Activated CD8-positive, alpha-beta memory T cell treated with anti-CD3 and anti-CD28 coated beads for 24 hours (primary cell): ENCODE measurements around the gene CCDC187.

ENCODE experiments used
- DNase-seq: peaks from one replicate; pipeline ENCODE4 v3.0.0-alpha.2; 2020

CCDC187 gene

GRCh38 chr9:136222906-136223285 is 81.0 kb downstream of the CCDC187 start:
- no peak for DNase-seq

- DNase-seq = no peak
Observed at GRCh38 chr9:136222166-136222905, 81.6 kb downstream of the CCDC187 start.

GRCh38 chr9:136220017-136220729 is 83.7 kb downstream of the CCDC187 start:
- no peak for DNase-seq

GRCh38 chr9:136219276-136219675 is 84.6 kb downstream of the CCDC187 start:
- DNase-seq = no peak

GRCh38 chr9:136218673-136219072 is 85.2 kb downstream of the CCDC187 start:
- no peak for DNase-seq

GRCh38 chr9:136218271-136218670 is 85.6 kb downstream of the CCDC187 start:
- DNase-seq = no peak

- no peak for DNase-seq
Observed at GRCh38 chr9:136216541-136217244, 87.2 kb downstream of the CCDC187 start.

- DNase-seq = no peak
Observed at GRCh38 chr9:136213733-136214132, 90.2 kb downstream of the CCDC187 start.

- DNase-seq = no peak
Observed at GRCh38 chr9:136212345-136212950, 91.4 kb downstream of the CCDC187 start.

- DNase-seq = no peak
Observed at GRCh38 chr9:136211441-136212344, 92.2 kb downstream of the CCDC187 start.

- DNase-seq = no peak
Observed at GRCh38 chr9:136211006-136211405, 92.9 kb downstream of the CCDC187 start.

GRCh38 chr9:136210276-136210675 is 93.6 kb downstream of the CCDC187 start:
- no peak for DNase-seq

- no peak for DNase-seq
Observed at GRCh38 chr9:136209786-136210185, 94.1 kb downstream of the CCDC187 start.

- DNase-seq = no peak
Observed at GRCh38 chr9:136209232-136209631, 94.7 kb downstream of the CCDC187 start.

GRCh38 chr9:136208675-136209074 is 95.2 kb downstream of the CCDC187 start:
- DNase-seq = no peak

- no peak for DNase-seq
Observed at GRCh38 chr9:136207616-136208015, 96.3 kb downstream of the CCDC187 start.

- DNase-seq = no peak
Observed at GRCh38 chr9:136206602-136207275, 97.2 kb downstream of the CCDC187 start.

- DNase-seq = no peak
Observed at GRCh38 chr9:136205707-136205992, 98.2 kb downstream of the CCDC187 start.

GRCh38 chr9:136204838-136205706 is 98.8 kb downstream of the CCDC187 start, which contains the start of gene LHX3:
Gene LHX3, minus strand, starts transcription at chr9:136205128. Its CDS starts 116 bp downstream, at chr9:136205012.
- DNase-seq = no peak

- DNase-seq = no peak
Observed at GRCh38 chr9:136204145-136204805, 99.6 kb downstream of the CCDC187 start.
